SU-DHL-6 (cell line): ENCODE measurements around the gene SSBP1.
A peak's percentile ranks its signal among the peaks of the same experiment; 100 is the strongest.

Source experiments
- H2AFZ ChIP-seq: fragments of 200-600 bp; sonication (generic); 2 replicates; pipeline ENCODE4 v1.6.1; 2014; ENCODE audit warnings: low read depth, mild to moderate bottlenecking, moderate library complexity, mixed read lengths, antibody characterized with exemption, low read length; ENCODE audit not compliant: severe bottlenecking
- H3F3A ChIP-seq: fragments of 200-600 bp; shearing (Covaris generic); 2 replicates; pipeline ENCODE4 v1.6.0; 2016; ENCODE audit warnings: antibody characterized with exemption, mild to moderate bottlenecking; ENCODE audit not compliant: insufficient read depth
- H3K27ac ChIP-seq: fragments of 200-600 bp; sonication (generic); 2 replicates; pipeline ENCODE4 v1.5.1; 2016; ENCODE audit warnings: low read depth, mild to moderate bottlenecking, low read length, moderate library complexity, mixed read lengths
- H3K27me3 ChIP-seq: fragments of 200-600 bp; sonication (generic), shearing (Covaris generic); 2 replicates; pipeline ENCODE4 v1.6.0; 2014; ENCODE audit warnings: mild to moderate bottlenecking, low read length
- H3K36me3 ChIP-seq: fragments of 200-600 bp; sonication (generic); 2 replicates; pipeline ENCODE4 v1.6.1; 2014; ENCODE audit warnings: mild to moderate bottlenecking, low read length, mixed read lengths
- H3K4me2 ChIP-seq: fragments of 300-600, 200-600 bp; shearing (Covaris generic), sonication (generic); 2 replicates; pipeline ENCODE4 v1.6.0; 2014; ENCODE audit warnings: low read length, low read depth, mild to moderate bottlenecking; ENCODE audit not compliant: poor library complexity, severe bottlenecking
- H3K4me3 ChIP-seq: fragments of 200-600 bp; sonication (generic); 2 replicates; pipeline ENCODE4 v1.5.1; 2014; ENCODE audit warnings: antibody characterized with exemption, low read length, mild to moderate bottlenecking, mixed read lengths; ENCODE audit not compliant: insufficient read depth, poor library complexity, severe bottlenecking
- H3K79me2 ChIP-seq: fragments of 200-600 bp; sonication (generic); 2 replicates; pipeline ENCODE4 v1.6.1; 2014; ENCODE audit warnings: mild to moderate bottlenecking, low read length, moderate library complexity; ENCODE audit not compliant: insufficient read depth
- H3K9ac ChIP-seq: fragments of 200-600 bp; sonication (generic); 2 replicates; pipeline ENCODE4 v1.7.0; 2014; ENCODE audit warnings: mild to moderate bottlenecking, low read length
- H3K9me2 ChIP-seq: fragments of 200-600 bp; sonication (generic); replicated peaks from 2 replicates; pipeline ENCODE4 v1.6.1; 2014; ENCODE audit warnings: low read length; ENCODE audit not compliant: insufficient read depth
- H3K9me3 ChIP-seq: fragments of 200-600 bp; sonication (generic); 2 replicates; pipeline ENCODE4 v1.6.1; 2014; ENCODE audit warnings: low read length, mixed read lengths; ENCODE audit not compliant: insufficient read depth
- H4K20me1 ChIP-seq: fragments of 200-600 bp; sonication (generic); 2 replicates; pipeline ENCODE4 v1.6.1; 2014; ENCODE audit warnings: low read depth, mild to moderate bottlenecking, antibody characterized with exemption, low read length, moderate library complexity, mixed read lengths
- CTCF ChIP-seq: fragments of 200-600 bp; sonication (generic); IDR thresholded peaks from one replicate; pipeline ENCODE4 v1.5.1; 2017; ENCODE audit warnings: antibody characterized with exemption, mild to moderate bottlenecking, low read length, moderate library complexity; ENCODE audit not compliant: insufficient read depth, poor library complexity, severe bottlenecking
- EZH2phosphoT487 ChIP-seq: fragments of 200-600 bp; sonication (generic), shearing (Covaris generic); conservative IDR thresholded peaks from 2 replicates; pipeline ENCODE4 v1.6.1; 2018; ENCODE audit warnings: mild to moderate bottlenecking, antibody characterized with exemption, low read length, moderate library complexity, mixed read lengths

The SSBP1 gene

DNA sequence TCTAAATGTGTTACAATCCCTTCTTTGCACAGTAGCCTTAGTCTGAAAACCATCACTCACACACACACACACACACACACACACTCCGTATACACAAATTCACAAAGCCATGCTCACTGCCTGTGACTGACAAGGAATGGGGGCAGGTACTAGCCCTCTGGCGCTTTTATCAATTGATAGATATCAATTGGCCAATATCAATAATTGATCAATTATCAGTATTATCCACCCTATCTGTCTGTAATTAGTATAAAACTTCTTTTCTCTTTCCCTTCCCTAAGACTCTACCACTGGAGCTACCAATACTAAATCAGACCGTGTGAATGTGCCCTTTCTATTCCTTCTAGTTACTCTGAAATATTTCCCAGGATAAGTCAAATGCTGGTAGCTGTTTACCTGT lies 38.3 kb upstream of the SSBP1 start:
- TF ChIP-seq EZH2phosphoT487 (no peak), CTCF (no peak)
- no peaks in the 10 kb centered on the region for H4K20me1 ChIP-seq
- H3F3A ChIP-seq = no peaks in the 10 kb centered on the region; the same call in 1 of the 2 replicates
- H3K36me3 ChIP-seq = no peaks in the 10 kb centered on the region
- no peaks in the 10 kb centered on the region for H3K9me2 ChIP-seq
- H3K4me3 ChIP-seq = no peak overlapping the region
- no peaks in the 10 kb centered on the region for H3K9me3 ChIP-seq
- no peak overlapping the region for H2AFZ ChIP-seq
- H3K27me3 ChIP-seq = no peaks in the 10 kb centered on the region
- no peak overlapping the region for H3K4me2 ChIP-seq
- no peaks in the 10 kb centered on the region for H3K79me2 ChIP-seq
- H3K9ac ChIP-seq = no peak overlapping the region
- no peak overlapping the region for H3K27ac ChIP-seq

GRCh38 chr7:141700296-141700847 lies 37.8 kb upstream of the SSBP1 start:
- H3K36me3 ChIP-seq = no peaks in the 10 kb centered on the region
- TF ChIP-seq EZH2phosphoT487 (no peak), CTCF (no peak)
- no peaks in the 10 kb centered on the region for H3K27me3 ChIP-seq
- H3K9ac ChIP-seq = no peak overlapping the region
- no peaks in the 10 kb centered on the region for H4K20me1 ChIP-seq
- no peaks in the 10 kb centered on the region for H3K9me2 ChIP-seq
- H3K9me3 ChIP-seq = no peaks in the 10 kb centered on the region
- no peak overlapping the region for H2AFZ ChIP-seq
- H3K79me2 ChIP-seq = no peaks in the 10 kb centered on the region
- no peak overlapping the region for H3K27ac ChIP-seq
- H3K4me3 ChIP-seq = no peak overlapping the region
- H3F3A ChIP-seq = no peaks in the 10 kb centered on the region; the same call in 1 of the 2 replicates
- H3K4me2 ChIP-seq = peak overlapping the region; percentile 51

DNA sequence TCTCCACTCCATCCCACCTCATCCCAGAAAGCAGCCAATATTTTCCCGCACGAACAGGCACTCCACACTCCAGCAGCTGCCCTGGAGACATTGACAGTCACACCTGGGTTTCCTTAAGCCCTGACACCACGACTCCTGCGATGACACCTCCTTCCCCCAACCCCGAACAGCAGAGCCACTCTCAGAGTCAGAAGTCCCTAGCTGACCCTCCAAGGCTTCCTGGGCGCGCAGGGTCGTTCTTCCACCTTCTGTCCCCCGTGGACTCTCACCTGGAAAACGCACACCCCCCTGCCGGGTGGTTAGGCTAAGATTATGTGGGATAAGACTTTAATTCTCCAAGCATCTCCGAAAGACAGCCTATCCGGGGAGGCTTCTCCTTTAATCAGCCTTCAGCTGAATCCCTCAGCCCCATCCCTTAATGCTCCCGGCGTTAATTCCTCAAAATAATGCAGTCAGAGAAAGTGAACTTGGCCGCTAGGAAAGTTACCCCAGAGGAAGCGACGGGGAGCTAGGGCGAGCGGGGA lies 37.2 kb upstream of the SSBP1 start:
- no peaks in the 10 kb centered on the region for H3K79me2 ChIP-seq
- no peaks in the 10 kb centered on the region for H3K36me3 ChIP-seq
- H3K27me3 ChIP-seq = no peaks in the 10 kb centered on the region
- no peak overlapping the region for H3K4me3 ChIP-seq
- H3K9me2 ChIP-seq = no peaks in the 10 kb centered on the region
- no peaks in the 10 kb centered on the region for H3K9me3 ChIP-seq
- no peaks in the 10 kb centered on the region for H4K20me1 ChIP-seq
- peak overlapping the region; percentile 14; the same call in 1 of the 2 replicates for H3K9ac ChIP-seq
- TF ChIP-seq EZH2phosphoT487 (no peak), CTCF (no peak)
- no peak overlapping the region for H2AFZ ChIP-seq
- H3F3A ChIP-seq = no peaks in the 10 kb centered on the region; the same call in 1 of the 2 replicates
- H3K4me2 ChIP-seq = peak overlapping the region; percentile 51
- no peak overlapping the region for H3K27ac ChIP-seq
